ENCODE data around the gene SINHCAF.
A peak's percentile ranks its signal among the peaks of the same experiment; 100 is the strongest.
"Not testable (repeated sequence)": the region's sequence is repeated elsewhere in the genome, so short reads cannot be mapped to it uniquely, and the experiment has no call there.

Gene SINHCAF

DNA sequence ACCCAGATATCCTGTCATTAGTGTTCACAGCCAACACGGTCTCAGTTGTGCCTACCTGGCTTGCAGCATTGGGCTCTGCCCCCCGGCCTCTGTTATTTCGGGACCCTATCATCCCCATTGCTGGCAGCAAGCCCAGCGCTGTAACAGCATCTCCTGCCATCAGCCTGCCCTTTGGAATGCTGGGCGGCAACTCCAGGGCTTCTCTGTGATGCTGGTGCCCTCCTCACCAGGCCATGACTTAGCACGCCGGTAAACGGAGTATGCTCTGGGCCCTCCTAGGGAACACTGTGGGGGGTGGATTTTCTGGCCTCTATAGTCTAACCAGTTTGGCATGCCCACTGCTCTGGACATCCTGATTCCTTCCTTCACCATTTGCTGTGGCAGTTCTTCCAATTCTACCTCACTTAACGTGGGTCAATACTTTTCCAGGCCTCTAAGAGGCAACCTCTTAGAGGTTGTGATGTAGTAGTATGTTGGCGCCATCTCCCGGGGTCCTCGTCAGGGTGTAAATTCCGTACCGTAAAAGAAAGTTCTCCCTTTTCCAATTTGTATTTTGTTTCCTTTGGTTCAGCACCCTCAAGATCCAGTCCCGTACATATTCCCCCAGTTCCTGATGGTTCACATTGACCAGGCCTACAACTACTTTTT lies 80.0 kb downstream of the SINHCAF start:
- no peak overlapping the region for H3K27ac ChIP-seq
- TF ChIP-seq, protein P1, sequence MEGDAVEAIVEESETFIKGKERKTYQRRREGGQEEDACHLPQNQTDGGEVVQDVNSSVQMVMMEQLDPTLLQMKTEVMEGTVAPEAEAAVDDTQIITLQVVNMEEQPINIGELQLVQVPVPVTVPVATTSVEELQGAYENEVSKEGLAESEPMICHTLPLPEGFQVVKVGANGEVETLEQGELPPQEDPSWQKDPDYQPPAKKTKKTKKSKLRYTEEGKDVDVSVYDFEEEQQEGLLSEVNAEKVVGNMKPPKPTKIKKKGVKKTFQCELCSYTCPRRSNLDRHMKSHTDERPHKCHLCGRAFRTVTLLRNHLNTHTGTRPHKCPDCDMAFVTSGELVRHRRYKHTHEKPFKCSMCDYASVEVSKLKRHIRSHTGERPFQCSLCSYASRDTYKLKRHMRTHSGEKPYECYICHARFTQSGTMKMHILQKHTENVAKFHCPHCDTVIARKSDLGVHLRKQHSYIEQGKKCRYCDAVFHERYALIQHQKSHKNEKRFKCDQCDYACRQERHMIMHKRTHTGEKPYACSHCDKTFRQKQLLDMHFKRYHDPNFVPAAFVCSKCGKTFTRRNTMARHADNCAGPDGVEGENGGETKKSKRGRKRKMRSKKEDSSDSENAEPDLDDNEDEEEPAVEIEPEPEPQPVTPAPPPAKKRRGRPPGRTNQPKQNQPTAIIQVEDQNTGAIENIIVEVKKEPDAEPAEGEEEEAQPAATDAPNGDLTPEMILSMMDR (conservative IDR thresholded peaks at IDR 0.05) = no peak

- not testable (repeated sequence) for H3K27ac ChIP-seq
Observed at GRCh38 chr12:31242418-31242817, 83.5 kb downstream of the SINHCAF start.

DNA sequence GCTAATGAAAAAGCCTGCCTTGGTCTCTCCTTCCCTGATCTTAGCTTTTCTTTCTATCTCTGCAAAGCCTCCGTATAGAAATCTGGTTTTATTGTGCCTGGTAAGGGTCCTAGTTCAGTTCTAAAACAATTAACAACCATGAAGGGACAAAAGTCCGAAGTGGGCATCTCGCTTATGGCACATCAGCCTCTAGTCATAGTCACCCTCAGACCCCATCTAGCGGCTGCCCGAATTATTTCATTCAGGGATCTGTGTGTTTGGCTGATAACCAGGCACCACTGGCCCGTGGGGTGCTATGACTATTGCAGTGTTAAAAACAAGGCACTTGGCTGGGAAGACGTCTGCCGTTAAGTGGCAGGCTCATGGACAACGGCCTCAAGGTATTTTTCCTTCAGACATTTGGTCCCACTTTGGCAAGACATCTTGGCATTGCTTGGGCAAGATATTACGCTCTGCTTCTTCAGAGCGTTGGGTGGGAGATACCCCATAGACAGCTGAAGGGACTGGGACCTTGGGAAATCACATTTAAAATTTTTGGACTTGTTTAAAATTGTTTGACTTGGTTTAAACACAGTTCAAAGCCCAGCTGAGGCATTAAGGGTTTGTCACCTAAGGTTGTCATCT lies 87.1 kb downstream of the SINHCAF start:
- TF ChIP-seq, protein P1 (conservative IDR thresholded peaks at IDR 0.05) = peak; percentile 91
- H3K27ac ChIP-seq = no peak overlapping the region

DNA sequence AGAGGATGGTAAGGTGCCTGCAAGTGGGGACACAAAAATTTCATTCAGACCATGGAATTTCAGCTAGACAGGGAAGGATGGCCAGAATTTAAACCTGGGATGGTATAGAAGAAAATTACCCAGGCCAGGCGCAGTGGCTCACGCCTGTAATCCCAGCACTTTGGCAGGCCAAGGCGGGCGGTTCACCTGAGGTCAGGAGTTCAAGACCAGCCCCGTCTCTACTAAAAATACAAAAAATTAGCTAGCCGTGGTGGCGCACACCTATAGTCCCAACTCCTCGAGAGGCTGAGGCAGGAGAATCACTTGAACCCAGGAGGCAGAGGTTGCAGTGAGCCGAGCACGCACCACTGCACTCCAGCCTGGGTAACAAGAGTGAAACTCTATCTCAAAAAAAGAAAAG lies 87.6 kb downstream of the SINHCAF start:
- H3K27ac ChIP-seq = not testable (repeated sequence)

- TF ChIP-seq, protein P1 (conservative IDR thresholded peaks at IDR 0.05) = no peak
Observed at GRCh38 chr12:31236998-31237637, 88.8 kb downstream of the SINHCAF start.

DNA sequence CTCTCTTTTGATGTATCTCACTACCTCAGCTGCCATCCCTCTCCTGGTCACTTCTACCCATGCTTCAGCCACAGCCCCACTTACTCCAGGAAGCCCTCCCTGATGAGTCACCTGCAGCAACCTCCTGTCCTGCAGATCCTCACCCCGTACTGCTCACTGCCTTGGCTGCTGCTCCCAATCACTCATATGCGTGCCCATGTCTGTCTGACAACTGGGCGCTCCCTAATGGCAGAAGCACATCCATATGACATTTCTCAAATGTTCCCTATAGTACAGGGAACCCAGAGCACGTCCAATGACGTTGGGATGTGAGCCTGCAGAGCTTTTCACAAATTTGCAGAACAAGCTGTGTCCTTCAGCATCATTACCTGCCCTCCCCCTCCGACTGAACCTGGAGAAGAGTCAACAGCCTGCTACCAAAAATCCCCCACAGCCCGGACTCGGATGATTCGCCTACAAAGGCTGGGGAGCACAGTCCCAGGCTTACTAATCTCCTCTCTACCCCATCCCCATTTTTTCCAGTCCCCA lies 90.0 kb downstream of the SINHCAF start:
- H3K27ac ChIP-seq = no peak overlapping the region
- TF ChIP-seq, protein P1 (conservative IDR thresholded peaks at IDR 0.05) = no peak

More at GRCh38 chr12:31236998-31237637, 88.8 kb downstream of the SINHCAF start:
- H3K27ac ChIP-seq = no peak overlapping the region

DNA sequence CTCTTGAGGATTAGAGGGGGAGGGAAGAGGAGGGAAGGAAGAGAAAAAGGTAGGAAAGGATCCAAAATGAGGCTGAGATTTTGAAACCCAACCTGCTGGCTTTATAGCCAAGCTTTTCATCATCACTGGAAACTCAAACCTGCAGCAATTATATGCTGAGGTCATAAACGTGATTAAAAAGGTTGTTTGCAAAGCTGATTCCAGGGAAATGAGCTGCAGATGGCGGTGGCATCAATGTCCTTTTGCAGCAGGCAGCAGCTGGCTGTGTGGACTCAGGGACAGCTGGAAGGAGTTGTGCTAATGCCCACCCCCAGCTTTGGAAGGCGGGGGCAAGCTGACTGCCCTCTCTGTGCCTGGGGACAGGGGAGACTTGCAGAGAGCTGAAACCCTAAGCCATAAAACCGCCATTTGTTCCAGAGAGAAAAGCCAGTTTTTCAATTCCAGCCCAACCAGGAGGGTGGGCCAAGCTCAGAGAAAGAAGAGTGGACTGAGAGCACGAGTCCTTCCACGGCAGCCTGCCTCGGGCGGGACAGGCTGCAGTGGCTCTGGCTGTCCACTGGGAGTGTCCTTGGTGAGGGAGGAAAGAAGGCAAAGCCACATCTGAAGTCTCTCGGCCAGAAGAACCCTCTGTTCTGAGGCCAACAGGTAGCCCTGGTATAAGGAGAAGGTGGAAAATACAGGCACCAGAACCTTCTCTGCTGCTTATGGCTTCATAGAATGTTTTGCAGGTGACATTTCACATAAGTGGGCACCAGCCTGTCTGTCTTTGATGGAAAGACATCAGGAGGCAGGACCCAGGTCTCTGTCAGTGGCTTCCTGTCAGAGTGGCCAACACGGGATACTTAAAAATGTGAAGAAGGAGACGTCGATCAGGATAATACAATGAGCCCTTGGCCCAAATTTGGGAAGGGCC lies 90.7 kb downstream of the SINHCAF start:
- TF ChIP-seq, protein P1 (conservative IDR thresholded peaks at IDR 0.05) = peak; percentile 83
- H3K27ac ChIP-seq = peak overlapping the region; percentile 17; the same call in 1 of the 2 replicates
